Measurements from ENCODE around the gene PSMB2.

Gene PSMB2

DNA sequence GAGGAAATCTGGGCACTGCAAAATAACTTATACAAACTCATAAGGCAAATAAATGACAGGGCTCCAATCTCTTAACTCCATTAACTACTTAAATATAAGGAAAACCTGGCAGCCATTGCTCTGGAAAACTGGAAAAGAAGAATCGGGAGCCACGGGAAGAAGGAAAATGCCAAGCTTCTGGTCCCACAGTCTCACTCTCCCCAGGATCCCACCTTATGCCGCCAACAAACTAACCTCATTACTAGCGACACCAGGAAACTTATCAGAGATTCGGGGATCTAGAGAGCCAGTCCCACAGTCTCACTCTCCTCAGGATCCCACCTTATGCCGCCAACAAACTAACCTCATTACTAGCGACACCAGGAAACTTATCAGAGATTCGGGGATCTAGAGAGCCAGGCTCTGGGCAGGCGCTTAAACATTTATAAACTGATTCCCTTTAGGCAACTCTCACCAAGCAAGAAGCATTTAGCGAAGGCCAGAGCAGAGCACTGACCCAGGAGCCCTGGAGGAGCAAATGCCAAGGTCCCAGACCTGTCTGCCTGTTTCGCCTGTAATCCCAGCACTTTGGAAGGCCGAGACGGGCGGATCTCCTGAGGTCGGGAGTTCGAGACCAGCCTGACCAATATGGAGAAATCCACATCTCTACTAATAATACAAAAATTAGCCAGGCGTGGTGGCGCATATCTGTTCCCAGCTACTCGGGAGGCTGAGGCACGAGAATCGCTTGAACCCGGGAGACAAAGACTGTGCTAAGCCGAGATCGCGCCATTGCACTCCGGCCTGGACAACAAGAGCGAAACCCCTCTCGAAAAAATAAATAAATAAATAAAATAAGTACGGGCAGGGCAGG, 720 bp downstream of the PSMB2 start:
- DNase-seq: no peak

DNA sequence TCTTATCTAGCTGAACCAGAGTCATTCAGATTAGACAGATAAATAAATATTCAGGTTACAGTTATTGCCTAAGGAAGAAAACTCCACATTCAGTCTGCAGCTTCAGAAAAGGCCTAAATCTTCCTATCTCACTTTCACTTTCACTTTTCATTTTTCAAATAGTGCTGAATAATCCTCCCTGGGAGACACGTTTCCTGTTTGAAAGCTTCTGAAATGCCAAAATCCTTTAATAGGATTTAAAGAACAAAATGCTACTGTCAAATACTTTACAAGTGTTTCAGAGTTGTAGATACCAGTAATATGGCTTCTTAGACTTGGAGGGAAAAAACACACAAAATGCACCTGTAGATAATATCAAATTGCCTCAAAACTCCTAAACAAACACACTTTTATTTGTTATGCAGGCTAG, 3.9 kb downstream of the PSMB2 start:
- no peak for DNase-seq

DNA sequence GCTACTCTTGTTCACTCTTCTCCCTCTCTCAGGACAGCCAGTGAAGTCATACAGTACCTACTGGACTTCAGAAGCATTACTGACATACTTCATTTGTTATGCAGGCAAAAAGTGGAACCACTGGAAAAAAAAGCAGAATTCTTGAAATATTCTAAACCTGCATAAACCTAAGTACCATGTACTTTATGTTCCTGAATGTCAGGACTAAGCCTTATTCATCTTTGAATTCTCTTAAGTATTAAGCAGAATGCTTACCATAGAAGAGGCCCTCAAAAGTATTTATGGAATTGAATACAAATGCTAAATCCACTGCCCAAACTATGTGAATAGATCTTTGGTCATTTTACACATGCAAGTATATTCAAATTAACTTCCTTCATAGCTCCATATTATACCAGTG, 7.8 kb downstream of the PSMB2 start:
- no peak for DNase-seq

DNA sequence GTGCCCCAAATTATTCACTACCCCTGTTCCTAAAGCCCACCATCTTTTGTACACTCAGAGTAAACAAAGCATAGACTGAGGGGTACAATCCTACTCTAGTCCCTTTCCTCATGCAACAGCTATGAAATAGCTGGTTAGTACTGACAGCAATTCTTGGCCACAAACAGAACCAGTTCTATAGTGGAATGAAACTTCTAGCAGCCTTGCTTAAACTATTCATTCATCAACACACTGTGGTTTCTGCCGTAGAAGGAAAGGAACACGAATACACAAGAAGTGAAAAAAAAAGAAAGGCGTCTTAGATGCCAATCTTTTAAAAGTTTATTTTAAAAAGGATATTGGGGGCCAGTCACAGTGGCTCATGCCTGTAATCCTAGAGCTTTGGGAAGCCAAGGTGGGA, 9.9 kb downstream of the PSMB2 start:
- no peak for DNase-seq

DNA sequence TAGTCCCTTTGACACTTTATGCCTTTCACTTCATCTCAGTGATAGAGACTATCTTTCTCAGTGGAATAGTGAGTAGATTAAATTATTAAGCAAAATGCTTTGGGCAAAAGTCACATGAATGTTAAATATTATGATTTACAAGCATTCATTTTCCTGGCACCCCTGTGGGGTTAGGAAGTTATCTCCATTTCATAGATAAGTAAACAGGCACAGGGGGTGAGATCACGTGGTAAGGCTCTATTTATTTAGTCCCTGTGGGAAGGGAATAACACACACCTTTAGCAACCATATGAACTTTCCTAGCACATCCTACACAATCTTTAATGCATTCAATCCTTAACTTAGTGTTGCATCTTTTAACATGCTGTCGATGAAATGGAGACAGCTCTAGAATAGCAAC, 12.3 kb downstream of the PSMB2 start:
- DNase-seq: no peak

DNA sequence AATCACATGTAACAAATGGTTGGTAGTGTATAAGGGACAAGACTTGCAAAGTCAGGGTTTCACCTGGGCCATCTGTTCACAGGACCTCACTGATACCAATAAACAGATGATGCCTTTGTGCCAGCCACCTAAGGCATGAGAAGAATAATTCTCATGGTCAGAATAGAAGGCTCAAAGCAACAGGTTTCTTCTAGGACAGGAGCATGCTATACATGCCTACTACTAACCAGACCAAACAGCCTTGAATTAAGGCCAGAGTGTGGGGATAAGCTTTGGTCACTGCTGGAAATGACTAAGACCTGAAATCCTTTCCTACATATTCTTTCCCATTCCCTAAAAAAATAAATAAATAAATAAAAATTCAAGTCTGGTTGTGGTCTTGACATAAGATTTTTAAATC, 17.5 kb downstream of the PSMB2 start:
- no peak for DNase-seq

DNA sequence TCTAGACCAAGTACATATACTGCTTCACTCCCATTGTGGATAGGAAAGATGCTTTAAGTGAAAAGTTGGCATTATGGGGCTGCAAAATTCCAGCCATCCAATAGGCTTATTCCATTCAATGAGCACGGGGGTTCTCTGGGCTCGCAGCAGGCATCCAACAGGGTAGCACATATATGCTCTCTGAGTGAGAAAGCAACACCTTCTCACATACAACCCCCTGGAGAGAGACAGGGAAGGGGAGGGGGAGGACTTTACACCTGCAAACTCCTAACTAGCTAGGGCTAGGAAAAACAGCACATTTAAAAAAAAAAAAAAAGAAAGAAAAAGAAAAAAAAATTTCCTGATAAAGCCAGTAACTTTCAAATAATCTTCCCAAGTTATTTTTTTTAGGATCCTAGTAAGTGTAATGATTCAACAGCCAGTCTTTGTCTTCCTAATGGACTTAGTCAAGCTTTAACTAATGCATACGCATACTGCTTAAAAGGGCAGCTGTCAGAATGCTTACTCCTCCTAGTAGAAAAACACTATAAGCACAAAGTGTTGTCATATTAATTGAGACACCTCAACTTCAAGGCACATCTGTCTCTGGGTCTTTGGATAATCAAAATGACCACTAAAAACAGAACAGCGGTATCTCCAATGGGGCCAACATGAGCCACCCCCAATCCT, 18.7 kb downstream of the PSMB2 start:
- no peak for DNase-seq

DNA sequence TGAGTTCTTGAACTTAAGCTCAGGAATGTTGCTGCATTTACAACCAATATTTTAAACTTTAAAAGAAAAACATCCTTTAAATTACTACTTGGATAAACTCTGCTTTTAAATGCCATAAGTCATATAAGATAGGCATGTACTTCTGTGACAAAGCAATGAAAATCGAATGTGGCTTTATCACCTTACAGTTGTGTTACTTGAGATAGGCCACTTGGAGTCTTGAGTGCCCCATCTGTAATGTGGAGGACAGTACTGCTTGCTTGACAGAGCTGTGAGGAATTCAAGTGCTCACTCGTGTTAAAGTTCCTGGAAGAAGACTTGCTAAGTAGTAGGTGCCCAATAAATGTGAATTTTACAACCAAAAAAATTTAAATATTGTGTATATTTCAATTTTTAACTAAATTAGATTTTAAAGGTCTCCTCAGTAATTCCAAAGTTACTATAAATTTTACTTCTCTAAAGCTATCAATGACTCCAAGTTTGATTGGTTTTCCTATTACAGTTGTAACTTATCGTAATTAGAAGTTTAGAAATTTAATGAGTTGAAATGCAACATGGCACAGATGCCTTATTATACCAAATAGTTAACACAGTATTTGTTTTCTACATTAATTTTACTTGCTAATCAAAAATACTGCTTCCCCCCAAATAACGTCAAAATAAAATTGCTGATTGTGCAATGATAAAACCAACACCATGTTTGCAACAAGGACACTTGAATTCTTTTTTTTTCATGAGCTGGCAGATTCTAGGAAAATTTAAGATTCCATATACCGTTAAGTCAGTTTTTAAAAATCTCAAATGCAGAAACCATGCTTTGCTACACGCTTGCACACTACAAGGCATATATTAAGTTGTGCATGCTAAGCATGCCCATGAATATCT, 21.8 kb downstream of the PSMB2 start:
- no peak for DNase-seq

DNA sequence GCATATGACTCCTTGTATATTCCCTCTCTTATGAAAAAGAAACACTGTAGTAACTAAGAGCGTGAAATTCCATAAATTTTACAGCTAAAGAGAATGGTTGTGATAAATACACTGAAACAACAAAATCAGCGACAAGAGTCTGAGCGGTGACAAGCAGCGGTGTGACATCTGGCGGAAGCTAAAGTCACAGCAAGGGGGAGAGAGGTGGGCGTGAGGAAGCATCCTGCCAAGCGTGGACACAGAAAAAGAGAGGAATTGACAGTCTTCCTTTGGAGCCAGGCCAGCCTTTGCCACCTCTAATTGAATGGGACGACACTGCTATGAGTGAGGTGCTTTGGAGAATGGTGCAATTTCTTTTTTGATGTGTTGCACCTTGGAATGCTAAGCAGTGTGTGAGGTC, 25.9 kb downstream of the PSMB2 start:
- no peak for DNase-seq

DNA sequence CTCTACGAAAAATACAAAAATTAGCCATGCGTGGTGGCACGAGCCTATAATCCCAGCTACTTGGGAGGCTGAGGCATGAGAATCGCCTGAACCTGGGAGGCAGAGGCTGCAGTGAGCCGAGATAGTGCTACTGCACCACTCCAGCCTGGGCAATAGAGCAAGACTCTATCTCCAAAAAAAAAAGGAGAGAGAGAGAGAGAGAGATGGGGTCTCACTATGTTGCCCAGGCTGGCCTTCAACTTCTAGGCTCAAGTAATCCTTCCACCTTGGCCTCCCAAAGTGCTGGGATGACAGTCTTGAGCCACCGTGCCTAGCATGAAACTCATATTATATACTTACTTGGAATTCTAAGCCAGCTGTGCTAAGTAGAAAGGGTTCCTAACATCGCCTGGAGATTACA, 29.7 kb downstream of the PSMB2 start:
- no peak for DNase-seq

DNA sequence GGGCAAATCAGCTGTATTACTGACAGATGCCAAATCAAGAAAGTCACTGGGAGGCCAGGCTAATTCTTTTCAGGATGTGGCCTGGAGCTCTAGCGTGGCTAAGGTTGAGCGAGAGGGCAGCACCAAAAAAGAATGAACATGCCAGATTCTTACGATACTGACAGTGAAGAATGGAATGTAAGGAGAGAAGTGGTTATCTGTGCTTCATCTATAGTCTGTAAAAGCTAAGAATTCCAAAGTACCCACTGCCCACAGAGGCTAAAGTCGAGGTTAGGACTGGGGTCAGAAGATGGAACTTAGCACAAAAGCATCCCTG, 35.5 kb downstream of the PSMB2 start:
- DNase-seq: no peak

DNA sequence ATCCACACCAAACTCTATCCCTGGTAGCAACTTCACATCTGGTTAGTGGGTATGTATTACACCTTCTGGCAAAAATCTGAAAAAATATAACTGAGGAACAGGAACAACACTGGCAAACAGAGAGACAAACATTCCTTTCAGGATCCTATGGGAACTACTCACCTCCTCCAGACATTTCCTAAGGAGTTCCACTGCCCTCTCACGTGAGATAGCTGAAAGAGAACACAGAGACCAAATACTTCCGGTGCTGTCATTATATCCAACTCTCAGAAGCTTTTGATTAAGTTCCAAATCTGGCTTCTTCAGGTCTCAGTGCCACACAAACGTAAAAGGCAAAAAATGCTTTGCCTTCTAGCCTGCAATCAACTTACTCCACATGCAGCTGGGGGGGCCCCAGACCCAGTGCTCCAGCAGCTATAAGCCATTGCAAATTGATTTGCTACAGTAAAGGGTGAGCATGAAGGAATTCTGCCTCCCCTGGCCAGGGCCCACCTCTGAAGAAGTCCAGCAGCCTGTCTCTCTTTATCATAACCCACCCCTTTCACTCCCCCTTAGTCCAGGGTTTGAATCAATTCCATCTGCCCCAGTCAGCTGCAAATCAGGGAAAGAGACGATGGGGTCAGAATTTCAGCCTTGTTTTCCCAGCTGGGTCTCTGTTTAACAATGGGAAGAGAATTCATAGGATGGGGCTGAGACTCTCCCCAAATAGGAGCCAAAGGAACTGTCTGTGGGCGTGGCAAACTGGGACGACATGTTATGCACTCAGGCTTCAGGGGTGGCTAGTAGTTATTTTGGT, 36.1 kb downstream of the PSMB2 start:
- no peak for DNase-seq

DNA sequence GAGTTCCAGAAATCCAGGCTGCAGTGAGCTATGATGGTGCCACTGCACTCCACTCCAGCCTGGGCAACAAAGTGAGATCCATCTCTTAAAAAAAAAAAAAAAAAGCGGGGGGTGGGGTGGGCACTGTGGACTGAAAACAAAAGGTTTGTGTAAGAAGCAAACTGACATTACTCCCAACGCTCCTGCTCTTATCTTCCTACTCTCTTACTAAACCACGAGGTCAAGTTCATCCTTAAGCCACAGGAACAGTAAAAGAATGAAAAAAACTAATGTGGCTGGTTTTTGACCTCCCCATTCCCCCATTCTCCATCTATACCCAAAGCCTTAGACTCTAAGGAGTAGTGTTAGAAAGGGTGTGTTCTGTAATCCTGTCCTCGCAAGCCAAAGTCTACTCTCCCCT, 37.4 kb downstream of the PSMB2 start:
- no peak for DNase-seq

DNA sequence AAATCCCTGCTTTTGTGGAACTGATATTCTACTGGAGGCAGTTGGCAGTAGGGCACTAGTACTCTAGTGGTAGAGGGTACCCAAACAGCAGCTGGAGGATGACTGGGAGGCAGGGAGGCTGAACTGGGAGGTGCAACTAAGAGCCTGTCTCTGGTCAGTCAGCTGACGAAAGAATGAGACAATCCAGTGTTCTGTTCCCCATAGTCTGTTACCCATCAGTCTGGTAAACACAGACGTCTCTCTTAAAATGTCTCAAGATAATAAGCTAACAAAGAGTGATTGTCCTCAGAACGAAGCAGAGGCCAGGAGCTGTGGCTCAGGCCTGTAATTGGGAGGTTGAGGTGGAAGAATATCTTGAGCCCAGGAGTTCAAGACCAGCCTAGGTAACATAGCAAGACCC, 37.9 kb downstream of the PSMB2 start:
- DNase-seq: no peak

DNA sequence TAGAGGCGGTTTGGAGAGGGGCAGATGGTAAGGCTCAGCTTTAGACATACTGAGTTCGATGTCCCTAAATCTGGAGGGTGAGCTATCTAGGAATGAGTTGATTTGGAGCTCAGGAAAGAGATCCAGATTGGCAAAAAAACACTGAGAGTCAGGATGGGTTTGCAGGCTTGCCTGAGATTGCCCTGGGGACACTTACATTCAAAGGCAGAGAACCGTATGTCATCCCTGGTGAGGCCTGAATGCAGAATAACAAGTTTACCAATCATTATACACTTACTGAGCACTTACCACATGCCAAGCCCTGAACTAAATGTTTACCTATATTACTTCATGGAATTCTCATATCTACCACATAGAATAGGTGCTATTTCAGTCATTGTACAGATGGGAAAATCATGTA, 40.7 kb downstream of the PSMB2 start:
- DNase-seq: no peak

DNA sequence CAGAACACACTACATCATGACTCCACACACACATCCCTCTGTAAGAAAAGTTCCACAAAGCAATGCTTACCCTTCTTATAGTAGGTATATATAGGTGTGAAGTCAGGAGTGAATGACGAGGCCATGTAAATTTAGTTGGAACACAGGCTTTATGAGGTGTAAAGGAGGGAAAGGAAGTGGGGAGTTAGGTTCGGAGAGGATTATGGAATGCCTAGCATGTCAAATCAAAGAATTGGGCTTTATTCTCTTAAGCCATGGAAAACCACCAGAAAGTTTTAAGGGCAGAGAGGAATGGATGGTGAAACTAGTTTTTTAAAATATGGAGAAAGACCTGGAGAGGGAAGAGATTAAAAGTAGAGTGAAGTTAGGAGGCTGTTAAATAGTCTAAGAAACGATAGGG, 41.9 kb downstream of the PSMB2 start:
- DNase-seq: no peak

DNA sequence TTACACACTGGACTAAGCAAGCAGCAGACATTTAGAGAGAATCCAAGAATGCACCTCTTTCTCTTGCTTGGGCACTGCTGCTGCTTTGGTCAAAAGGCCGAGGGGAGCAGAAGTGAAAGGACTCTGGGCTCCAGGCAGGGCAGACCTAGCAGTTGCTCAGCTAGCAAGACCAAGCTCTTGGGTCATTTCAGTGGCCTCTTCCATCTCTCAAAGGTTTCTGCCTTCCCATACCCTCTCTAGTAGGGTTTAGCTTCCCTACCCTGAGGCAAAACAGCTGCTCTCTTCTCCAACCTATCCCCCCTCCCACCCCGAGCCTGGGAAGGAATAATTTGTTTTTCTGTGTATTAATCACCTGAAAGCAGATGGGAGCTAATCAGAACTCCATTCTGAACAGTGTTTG, 42.4 kb downstream of the PSMB2 start:
- DNase-seq: no peak

DNA sequence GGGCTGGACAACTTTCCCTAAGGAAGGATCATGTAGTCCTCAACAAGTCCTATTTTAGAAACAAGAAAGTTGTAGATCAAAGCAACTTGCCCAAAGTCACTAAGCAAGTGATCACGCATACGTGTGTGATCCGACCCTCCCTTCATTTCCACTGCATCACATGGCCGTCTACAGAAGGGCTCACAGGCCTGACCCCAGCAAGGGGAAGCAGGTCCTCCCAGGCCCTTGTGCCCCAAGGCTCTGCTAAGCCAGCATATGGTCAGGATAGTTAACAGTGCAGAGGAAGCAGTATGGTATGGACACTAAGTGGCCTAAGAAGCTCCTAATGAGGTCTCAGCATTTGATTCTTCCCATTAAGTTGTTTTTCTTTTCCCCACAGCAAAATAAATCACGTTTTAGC, 43.5 kb downstream of the PSMB2 start:
- no peak for DNase-seq

DNA sequence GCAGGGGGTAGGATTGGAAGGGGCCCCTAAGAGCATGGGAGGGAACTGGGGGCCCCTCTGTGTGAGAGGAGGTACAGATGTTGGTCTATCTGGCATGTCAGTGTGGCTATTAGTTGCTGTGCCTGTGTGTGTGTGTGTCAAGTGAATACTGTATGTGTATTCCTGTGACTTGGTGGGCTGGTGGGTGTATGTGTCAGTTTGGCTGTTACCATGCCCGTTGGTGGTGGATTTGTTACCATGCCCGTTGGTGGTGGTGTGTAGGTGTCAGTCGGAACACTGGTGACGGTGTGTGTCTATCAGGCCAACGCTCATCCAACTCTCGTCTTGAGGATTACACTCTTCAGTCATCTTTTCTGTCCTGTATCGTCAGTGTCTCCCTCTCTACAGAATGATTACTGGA, 45.6 kb downstream of the PSMB2 start:
- DNase-seq: no peak

DNA sequence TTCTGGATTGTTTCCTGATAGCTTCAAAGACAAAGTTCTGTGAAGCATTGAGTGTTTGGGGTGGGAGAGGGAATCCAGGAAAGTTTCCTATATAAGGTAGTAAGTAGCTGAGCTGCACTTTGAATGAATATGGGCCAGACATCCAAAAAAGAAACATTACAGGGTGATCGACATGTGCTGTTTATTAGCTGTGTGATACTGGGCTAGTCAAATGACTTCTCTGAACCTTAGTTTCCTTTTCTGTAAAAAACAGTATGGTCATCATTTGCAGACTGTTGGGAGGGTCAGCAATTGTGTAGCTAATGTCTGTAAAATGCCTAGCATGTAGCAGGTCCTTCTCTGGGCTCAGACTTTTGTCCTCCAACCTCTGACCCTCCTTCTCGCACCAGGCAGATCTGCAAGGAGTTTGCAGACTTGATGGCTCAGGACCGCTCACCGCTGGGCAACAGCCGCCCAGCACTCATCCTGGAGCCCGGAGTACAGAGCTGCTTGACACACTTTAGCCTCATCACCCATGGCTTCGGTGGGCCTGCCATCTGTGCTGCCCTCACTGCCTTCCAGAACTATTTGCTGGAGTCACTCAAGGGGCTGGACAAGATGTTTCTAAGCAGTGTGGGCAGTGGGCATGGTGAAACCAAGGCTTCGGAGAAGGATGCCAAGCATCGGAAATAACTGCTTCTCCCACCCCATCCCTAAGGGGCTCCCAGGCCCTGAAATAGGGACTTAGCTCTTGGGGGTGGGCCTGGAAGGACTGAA, 47.1 kb downstream of the PSMB2 start:
- DNase-seq: no peak

DNA sequence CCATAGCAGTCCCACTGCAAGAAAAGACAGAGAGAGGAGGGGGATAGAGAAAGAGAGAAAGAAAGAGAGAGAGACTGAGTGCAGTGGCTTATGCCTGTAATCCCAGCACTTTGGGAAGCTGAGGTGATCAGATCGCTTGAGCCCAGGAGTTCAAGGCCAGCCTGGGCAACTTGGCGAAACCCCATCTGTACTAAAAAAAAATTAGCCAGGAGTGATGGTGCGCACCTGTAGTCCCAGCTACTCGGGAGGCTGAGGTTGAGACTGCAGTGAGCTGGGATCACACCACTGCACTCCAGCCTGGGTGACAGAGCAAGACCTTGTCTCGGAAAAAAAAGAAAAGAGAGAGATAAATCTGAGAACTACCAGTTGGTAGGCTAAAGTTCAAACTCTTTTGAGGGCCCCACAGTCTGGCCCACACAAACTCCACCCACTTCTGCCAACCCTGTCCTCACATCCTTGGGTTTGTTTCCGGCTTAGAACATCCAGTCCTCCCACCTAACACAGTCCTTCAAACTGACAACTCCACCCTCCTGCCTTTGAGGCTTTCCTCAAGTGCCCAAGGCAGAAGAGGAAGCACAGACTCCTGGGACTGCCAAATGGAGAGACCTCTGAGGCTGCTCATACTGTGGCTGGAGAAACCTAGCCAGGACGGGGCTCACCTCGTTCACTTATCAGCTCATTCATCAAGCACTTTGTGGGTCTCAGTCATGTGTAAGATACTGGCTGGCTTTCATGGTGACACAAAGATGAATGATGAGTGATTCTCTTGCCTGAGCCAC, 48.1 kb downstream of the PSMB2 start:
- DNase-seq: no peak

All from activated effector memory CD4-positive, alpha-beta T cell treated with anti-CD3 and anti-CD28 coated beads, Interleukin-2, amount 50 U/mL, for 16 hours (primary cell).